ENCODE results near the gene ATXN10. TPM values are rescaled to one million over a fixed set of nuclear protein-coding genes. Genes with fewer than 3 reads are reported as not detected.
"Not testable (repeated sequence)": the region's sequence is repeated elsewhere in the genome, so short reads cannot be mapped to it uniquely, and the experiment has no call there.

The ATXN10 gene
- 121 and 122 TPM in 2 replicates for total RNA-seq

DNA sequence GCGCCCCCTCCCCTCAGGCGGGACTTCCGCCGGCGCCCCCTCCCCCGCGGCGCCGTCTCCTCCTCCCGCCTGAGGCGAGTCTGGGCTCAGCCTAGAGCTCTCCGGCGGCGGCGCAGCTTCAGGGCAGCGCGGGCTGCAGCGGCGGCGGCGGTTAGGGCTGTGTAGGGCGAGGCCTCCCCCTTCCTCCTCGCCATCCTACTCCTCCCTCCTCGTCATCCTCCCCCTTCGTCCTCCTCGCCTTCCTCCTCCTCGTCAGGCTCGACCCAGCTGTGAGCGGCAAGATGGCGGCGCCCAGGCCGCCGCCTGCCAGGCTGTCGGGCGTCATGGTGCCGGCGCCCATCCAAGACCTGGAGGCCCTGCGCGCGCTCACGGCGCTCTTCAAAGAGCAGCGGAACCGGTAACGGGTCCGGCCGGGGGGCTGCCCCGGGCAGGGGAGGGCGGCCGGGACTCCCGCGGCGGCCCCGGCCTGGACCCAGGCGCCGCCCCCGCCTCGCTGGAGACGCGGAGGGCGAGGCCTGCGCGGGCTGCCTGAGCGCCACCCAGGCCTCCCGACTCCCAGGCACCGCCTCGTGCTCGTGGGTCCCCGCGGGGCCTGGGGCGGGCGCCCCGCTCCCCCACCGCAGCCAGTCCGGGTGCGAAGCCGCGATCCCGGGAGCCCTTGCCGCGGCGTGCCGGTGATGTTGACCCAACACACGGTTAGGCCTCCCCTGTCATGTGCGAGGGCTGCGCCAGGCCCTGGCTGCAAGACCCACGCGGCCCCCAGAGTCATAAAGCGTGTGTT is at the start of gene ATXN10:
ATXN10 (plus strand) TSS at position 52 of the 781 bp plus-strand sequence; CDS start at position 282, 230 bp downstream.
- Mint-ChIP-seq H3K27me3 (peaks cover 12% of the 10 kb centered on the region), H3K36me3 (ENCODE audit: low read depth) (peaks cover 9% of the 10 kb centered on the region), H3K9me3 (no peaks in the 10 kb centered on the region), H3K4me3 (peak within 1 kb of the TSS; percentile 95), H3K4me1 (peaks cover 24% of the 10 kb centered on the region), H3K27ac (peak within 1 kb of the TSS; percentile 92)
- intact Hi-C loops (cut with micrococcal nuclease), result no loop called here
- peak; percentile 91 for DNase-seq

GRCh38 chr22:45621836-45622600 is 49.6 kb upstream of the ATXN10 start:
- Mint-ChIP-seq H3K4me3 (no peak overlapping the region), H3K9me3 (peaks cover 4% of the 10 kb centered on the region), H3K36me3 (ENCODE audit: low read depth) (no peaks in the 10 kb centered on the region), H3K27ac (no peak overlapping the region), H3K27me3 (peaks cover 5% of the 10 kb centered on the region), H3K4me1 (peaks cover 5% of the 10 kb centered on the region)
- DNase-seq, result no peak
- intact Hi-C loops (cut with micrococcal nuclease), result no loop called here

DNA sequence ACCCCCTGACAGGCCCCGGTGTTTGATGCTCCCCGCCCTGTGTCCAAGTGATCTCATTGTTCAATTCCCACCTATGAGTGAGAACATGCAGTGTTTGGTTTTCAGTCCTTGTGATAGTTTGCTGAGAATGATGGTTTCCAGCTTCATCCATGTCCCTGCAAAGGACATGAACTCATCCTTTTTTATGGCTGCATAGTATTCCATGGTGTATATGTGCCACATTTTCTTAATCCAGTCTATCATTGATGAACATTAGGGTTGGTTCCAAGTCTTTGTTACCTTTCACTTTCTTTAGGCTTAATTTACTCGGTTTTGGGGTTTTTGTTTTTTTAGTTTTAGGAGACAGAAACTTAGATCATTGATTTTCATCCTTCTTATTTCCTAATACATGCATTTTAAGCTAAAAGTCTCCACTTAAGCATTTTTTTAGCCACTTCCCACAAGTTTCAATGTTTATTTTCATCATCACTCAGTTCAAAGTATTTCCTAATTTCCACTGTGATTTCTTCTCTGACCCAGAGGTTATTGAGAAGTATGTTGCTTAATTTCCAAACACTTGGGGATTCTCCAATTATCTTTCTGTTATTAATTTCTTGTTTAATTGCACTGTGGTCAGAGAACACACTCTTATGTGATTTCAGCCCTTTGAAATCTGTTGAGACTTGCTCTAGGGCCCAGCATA is 48.0 kb upstream of the ATXN10 start:
- H3K36me3 Mint-ChIP-seq (ENCODE audit: low read depth); H3K27ac Mint-ChIP-seq; H3K4me3 Mint-ChIP-seq; H3K4me1 Mint-ChIP-seq; DNase-seq; intact Hi-C loops (cut with micrococcal nuclease); H3K9me3 Mint-ChIP-seq; H3K27me3 Mint-ChIP-seq: not testable (repeated sequence)

- H3K4me1 Mint-ChIP-seq, result no peaks in the 10 kb centered on the region
- no peaks in the 10 kb centered on the region for H3K36me3 Mint-ChIP-seq (ENCODE audit: low read depth)
- H3K27ac Mint-ChIP-seq, result no peak overlapping the region
- intact Hi-C loops (cut with micrococcal nuclease), result no loop called here
- H3K9me3 Mint-ChIP-seq, result no peaks in the 10 kb centered on the region
- peaks cover 12% of the 10 kb centered on the region for H3K27me3 Mint-ChIP-seq
- DNase-seq, result no peak
- no peak overlapping the region for H3K4me3 Mint-ChIP-seq
Measured at GRCh38 chr22:45626198-45626651, 45.4 kb upstream of the ATXN10 start.

- H3K4me1 Mint-ChIP-seq, result no peaks in the 10 kb centered on the region
- no peak for DNase-seq
- no peak overlapping the region for H3K4me3 Mint-ChIP-seq
Measured at GRCh38 chr22:45627489-45628233, 44.0 kb upstream of the ATXN10 start.

GRCh38 chr22:45628515-45628914 is 43.1 kb upstream of the ATXN10 start:
- DNase-seq, result no peak
- no peaks in the 10 kb centered on the region for H3K36me3 Mint-ChIP-seq (ENCODE audit: low read depth)
- H3K4me1 Mint-ChIP-seq, result no peaks in the 10 kb centered on the region
- no peak overlapping the region for H3K27ac Mint-ChIP-seq
- H3K4me3 Mint-ChIP-seq, result no peak overlapping the region
- peaks cover 29% of the 10 kb centered on the region for H3K27me3 Mint-ChIP-seq
- intact Hi-C loops (cut with micrococcal nuclease), result no loop called here
- H3K9me3 Mint-ChIP-seq, result no peaks in the 10 kb centered on the region

More at GRCh38 chr22:45627489-45628233, 44.0 kb upstream of the ATXN10 start:
- Mint-ChIP-seq H3K36me3 (ENCODE audit: low read depth) (no peaks in the 10 kb centered on the region), H3K27me3 (peaks cover 23% of the 10 kb centered on the region), H3K27ac (no peak overlapping the region), H3K9me3 (no peaks in the 10 kb centered on the region)
- intact Hi-C loops (cut with micrococcal nuclease), result no loop called here

DNA sequence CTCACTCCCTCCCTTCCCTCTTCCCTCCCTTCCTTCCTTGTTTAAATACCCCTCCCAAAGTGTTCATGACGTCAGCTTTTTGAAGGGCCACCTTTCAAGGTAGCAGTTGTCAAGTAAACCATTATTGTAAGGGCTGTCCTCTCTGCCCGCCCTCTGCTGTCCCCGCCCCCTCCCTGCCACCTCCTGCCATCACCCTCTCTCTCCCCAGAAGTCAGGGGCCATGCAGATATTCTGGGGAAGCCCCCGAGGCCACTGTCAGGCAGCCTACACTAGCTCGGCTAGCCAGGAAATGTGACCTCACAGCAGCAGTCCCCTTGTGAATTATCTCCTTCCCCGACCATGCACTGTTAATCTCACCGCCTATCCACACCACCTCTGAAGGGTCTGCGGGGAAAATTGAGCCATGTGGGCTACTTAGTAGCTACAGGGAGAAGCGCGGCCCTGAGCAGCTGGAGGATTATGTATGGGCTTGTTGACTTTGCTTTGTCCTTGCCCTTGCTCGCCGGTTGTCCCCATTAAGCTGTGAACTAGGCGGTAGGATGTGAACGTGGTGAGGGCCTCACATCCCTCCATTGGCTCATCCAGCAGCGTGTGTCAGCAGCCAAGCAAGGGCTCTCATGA is 42.1 kb upstream of the ATXN10 start:
- H3K4me1 Mint-ChIP-seq, result no peaks in the 10 kb centered on the region
- no peaks in the 10 kb centered on the region for H3K36me3 Mint-ChIP-seq (ENCODE audit: low read depth)
- no peak overlapping the region for H3K27ac Mint-ChIP-seq
- intact Hi-C loops (cut with micrococcal nuclease), result no loop called here
- H3K4me3 Mint-ChIP-seq, result no peak overlapping the region
- no peak for DNase-seq
- H3K9me3 Mint-ChIP-seq, result no peaks in the 10 kb centered on the region
- H3K27me3 Mint-ChIP-seq, result peaks cover 36% of the 10 kb centered on the region

DNA sequence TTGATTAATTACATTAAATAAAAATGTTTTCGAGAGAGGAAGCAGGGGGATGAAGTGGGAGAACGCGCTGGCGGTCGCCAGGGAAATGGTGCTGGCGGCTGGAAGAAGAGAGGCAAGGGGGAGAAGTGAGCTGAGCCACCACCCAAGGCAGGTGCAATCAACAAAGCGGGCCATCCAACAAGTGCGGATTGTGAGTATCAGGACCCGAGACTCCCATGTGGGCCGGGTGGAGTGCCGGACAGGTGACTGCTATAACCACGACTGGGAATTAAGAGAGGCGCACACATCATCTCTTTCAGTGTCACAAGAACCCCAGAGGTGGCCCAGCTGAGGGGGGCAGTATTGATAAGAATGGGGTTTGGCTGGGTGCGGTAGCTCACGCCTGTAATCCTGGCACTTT is 41.2 kb upstream of the ATXN10 start:
- DNase-seq, result no peak
- no peaks in the 10 kb centered on the region for H3K36me3 Mint-ChIP-seq (ENCODE audit: low read depth)
- intact Hi-C loops (cut with micrococcal nuclease), result no loop called here
- H3K4me1 Mint-ChIP-seq, result no peaks in the 10 kb centered on the region
- no peak overlapping the region for H3K4me3 Mint-ChIP-seq
- H3K27me3 Mint-ChIP-seq, result peaks cover 36% of the 10 kb centered on the region
- H3K27ac Mint-ChIP-seq, result no peak overlapping the region
- no peaks in the 10 kb centered on the region for H3K9me3 Mint-ChIP-seq

- H3K27me3 Mint-ChIP-seq, result peaks cover 33% of the 10 kb centered on the region
- no peaks in the 10 kb centered on the region for H3K36me3 Mint-ChIP-seq (ENCODE audit: low read depth)
- no peak overlapping the region for H3K27ac Mint-ChIP-seq
- H3K9me3 Mint-ChIP-seq, result no peaks in the 10 kb centered on the region
- no peaks in the 10 kb centered on the region for H3K4me1 Mint-ChIP-seq
- H3K4me3 Mint-ChIP-seq, result no peak overlapping the region
- intact Hi-C loops (cut with micrococcal nuclease), result no loop called here
- no peak for DNase-seq
Measured at GRCh38 chr22:45631140-45631840, 40.3 kb upstream of the ATXN10 start.

- Mint-ChIP-seq H3K36me3 (ENCODE audit: low read depth) (no peaks in the 10 kb centered on the region), H3K4me3 (no peak overlapping the region), H3K27ac (no peak overlapping the region), H3K27me3 (peaks cover 36% of the 10 kb centered on the region), H3K9me3 (no peaks in the 10 kb centered on the region), H3K4me1 (no peaks in the 10 kb centered on the region)
- DNase-seq, result no peak
- intact Hi-C loops (cut with micrococcal nuclease), result no loop called here
Measured at GRCh38 chr22:45631841-45632238, 39.8 kb upstream of the ATXN10 start.

DNA sequence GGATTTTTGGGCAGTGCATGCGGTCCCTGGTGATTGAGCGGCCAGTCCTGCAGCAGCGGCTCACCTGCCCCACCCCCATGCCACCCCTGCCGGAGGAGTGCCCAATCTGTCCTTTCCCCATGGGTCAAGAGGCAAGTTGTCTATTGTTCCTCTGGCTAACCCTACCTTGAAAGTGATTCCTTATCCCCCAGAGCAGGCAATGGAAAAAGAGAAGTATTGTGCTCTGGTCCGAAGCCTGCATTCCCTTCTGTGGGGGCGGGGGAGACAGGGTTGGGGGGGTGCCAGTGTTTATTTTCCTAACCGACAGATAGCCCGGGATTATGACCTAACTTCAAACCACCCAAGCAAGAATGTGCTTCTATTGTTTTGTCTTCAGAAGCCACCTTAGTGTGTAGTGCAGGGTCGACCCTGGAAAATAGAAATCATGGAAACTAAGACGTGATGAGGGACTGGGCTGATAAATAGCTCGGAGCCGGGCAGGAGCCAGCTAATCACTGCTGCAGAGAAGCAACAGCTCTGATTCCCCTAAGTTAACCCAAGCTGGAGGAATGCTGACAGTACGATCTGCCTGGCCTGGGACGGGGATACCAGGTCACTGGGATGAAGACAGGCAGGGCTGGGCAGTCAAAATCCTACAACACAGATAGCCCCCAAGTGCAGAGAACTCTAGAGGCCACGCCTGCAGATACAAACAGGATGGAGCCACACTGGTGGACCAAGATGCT is 38.7 kb upstream of the ATXN10 start:
- no peaks in the 10 kb centered on the region for H3K4me1 Mint-ChIP-seq
- DNase-seq, result no peak
- no peaks in the 10 kb centered on the region for H3K9me3 Mint-ChIP-seq
- no peaks in the 10 kb centered on the region for H3K36me3 Mint-ChIP-seq (ENCODE audit: low read depth)
- intact Hi-C loops (cut with micrococcal nuclease), result no loop called here
- H3K27ac Mint-ChIP-seq, result no peak overlapping the region
- H3K4me3 Mint-ChIP-seq, result no peak overlapping the region
- peaks cover 42% of the 10 kb centered on the region for H3K27me3 Mint-ChIP-seq

DNA sequence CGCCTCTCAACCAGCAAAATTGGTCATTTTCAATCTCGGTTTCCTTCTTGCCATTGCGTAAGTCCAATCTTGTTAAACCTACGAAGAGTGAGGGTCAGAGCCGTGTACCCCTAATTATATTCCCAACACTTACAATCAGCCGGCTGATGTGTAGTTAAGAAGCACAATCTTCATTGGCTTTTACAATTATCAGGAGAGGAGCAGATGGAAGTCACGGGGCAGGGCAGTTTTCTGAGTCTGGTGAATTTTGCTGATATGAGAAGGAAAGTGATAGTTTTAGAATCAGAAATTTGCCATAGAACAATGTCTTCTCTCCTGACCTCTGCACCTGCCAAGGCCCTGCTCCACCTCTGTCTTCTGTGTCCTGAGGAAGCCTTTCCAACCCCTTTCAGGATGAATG is 35.0 kb upstream of the ATXN10 start:
- intact Hi-C loops (cut with micrococcal nuclease), result no loop called here
- Mint-ChIP-seq H3K9me3 (no peaks in the 10 kb centered on the region), H3K27ac (no peak overlapping the region), H3K4me3 (no peak overlapping the region), H3K4me1 (peaks cover 12% of the 10 kb centered on the region), H3K36me3 (ENCODE audit: low read depth) (no peaks in the 10 kb centered on the region), H3K27me3 (peaks cover 37% of the 10 kb centered on the region)
- DNase-seq, result no peak

All from activated CD4-positive, alpha-beta T cell treated with anti-CD3 and anti-CD28 coated beads, Interleukin-2, amount 10 ng/mL, durations not matched to agents 24 days and 14 days (primary cell).